Stomach (tissue), 4 donors: ENCODE measurements around the gene OAS3.
"Not testable (repeated sequence)": the region's sequence is repeated elsewhere in the genome, so short reads cannot be mapped to it uniquely, and the experiment has no call there.

Experiments
- CTCF ChIP-seq, 7 experiments: fragments of 450-650 bp in 4 of 7; fragments of 200-600 bp in 3 of 7; sonication (generic) in 3 of 7; IDR thresholded peaks; one replicate each; pipeline ENCODE4 v1.5.1; 2016 to 2019; ENCODE audit warnings: antibody characterized with exemption in 7 of 7, control low read depth in 2 of 7, mild to moderate bottlenecking in 1 of 7
- EP300 ChIP-seq: sonication (generic); formaldehyde crosslinking; IDR thresholded peaks from one replicate; pipeline ENCODE4 v1.6.1; 2017; ENCODE audit warnings: antibody characterized with exemption
- POLR2A ChIP-seq, 4 donors: fragments of 450-650 bp; IDR thresholded peaks; one replicate each; pipeline ENCODE4 v1.6.1; 2016; ENCODE audit warnings: antibody characterized with exemption in 4 of 4, control low read depth in 2 of 4, mild to moderate bottlenecking in 1 of 4, moderate library complexity in 1 of 4
- POLR2AphosphoS5 ChIP-seq, 3 donors: sonication (generic); formaldehyde crosslinking; IDR thresholded peaks; one replicate each; pipeline ENCODE4 v1.6.1; 2016; ENCODE audit warnings: antibody characterized with exemption in 3 of 3

GRCh38 chr12:112926416-112927033 is 11.7 kb upstream of the OAS3 start:
- not testable (repeated sequence) for TF ChIP-seq CTCF (IDR thresholded peaks at IDR 0.05); POLR2A (IDR thresholded peaks at IDR 0.05); POLR2AphosphoS5 (IDR thresholded peaks at IDR 0.05); EP300
